Keratinocyte (primary cell): Measurements from ENCODE around the gene MVB12B. TPM values are rescaled to one million over a fixed set of nuclear protein-coding genes. Genes with fewer than 3 reads are reported as not detected.

Experiments
- DNase-seq: peaks from one replicate; pipeline ENCODE4 v3.0.0-alpha.2; 2011; ENCODE audit warnings: low read depth, missing footprints, low spot score
- FAIRE-seq: peaks from 2 replicates; lab custom pipeline; 2011; peaks lifted over from hg19 to GRCh38; lab: Jason Lieb, UNC
- H2AFZ ChIP-seq: 2 replicates; pipeline ENCODE4 v1.6.0; 2012; ENCODE audit warnings: low read length, control low read depth, inconsistent platforms; ENCODE audit not compliant: control insufficient read depth
- H3K27ac ChIP-seq: 2 replicates; pipeline ENCODE4 v1.5.1; 2011; ENCODE audit warnings: low read length; ENCODE audit not compliant: control insufficient read depth, insufficient read depth
- H3K27me3 ChIP-seq: 3 replicates; pipeline ENCODE4 v1.6.0; 2011; ENCODE audit warnings: low read length; ENCODE audit not compliant: control insufficient read depth, insufficient read depth; ENCODE audit errors: extremely low read depth
- H3K36me3 ChIP-seq, 2 experiments: 2 replicates in 1 of 2; 3 replicates in 1 of 2; pipeline ENCODE4 v1.5.1; 2011; ENCODE audit warnings: low read length in 2 of 2, mild to moderate bottlenecking in 1 of 2; ENCODE audit not compliant: control insufficient read depth in 2 of 2, insufficient read depth in 2 of 2; ENCODE audit errors: extremely low read depth in 1 of 2
- H3K4me1 ChIP-seq: 3 replicates; pipeline ENCODE4 v1.5.1; 2011; ENCODE audit warnings: low read length; ENCODE audit not compliant: control insufficient read depth, insufficient read depth; ENCODE audit errors: extremely low read depth
- H3K4me2 ChIP-seq: 3 replicates; pipeline ENCODE4 v1.6.0; 2011; ENCODE audit warnings: low read depth, low read length; ENCODE audit not compliant: control insufficient read depth, insufficient read depth; ENCODE audit errors: extremely low read depth
- H3K4me3 ChIP-seq, 3 experiments: fragments of 200-600 bp in 1 of 3; sonication (generic) in 1 of 3; 2 replicates in 2 of 3; 3 replicates in 1 of 3; pipeline ENCODE4 v1.5.1; 2011 to 2016; ENCODE audit warnings: low read length in 3 of 3, mild to moderate bottlenecking in 3 of 3, control low read depth in 2 of 3, inconsistent platforms in 1 of 3, low read depth in 1 of 3, mixed read lengths in 1 of 3, mixed run types in 1 of 3, moderate library complexity in 1 of 3; ENCODE audit not compliant: control insufficient read depth in 2 of 3, insufficient read depth in 2 of 3; ENCODE audit errors: extremely low read depth in 1 of 3
- H3K79me2 ChIP-seq: 2 replicates; pipeline ENCODE4 v1.6.0; 2012; ENCODE audit warnings: low read length; ENCODE audit not compliant: control insufficient read depth, insufficient read depth
- H3K9ac ChIP-seq: 3 replicates; pipeline ENCODE4 v1.6.0; 2011; ENCODE audit warnings: low read length; ENCODE audit not compliant: control insufficient read depth, insufficient read depth; ENCODE audit errors: extremely low read depth
- H3K9me1 ChIP-seq: 3 replicates; pipeline ENCODE4 v1.6.0; 2011; ENCODE audit warnings: low read length; ENCODE audit not compliant: control insufficient read depth, insufficient read depth; ENCODE audit errors: extremely low read depth
- H3K9me3 ChIP-seq: 2 replicates; pipeline ENCODE4 v1.5.1; 2012; ENCODE audit warnings: low read depth, low read length; ENCODE audit not compliant: control insufficient read depth
- H4K20me1 ChIP-seq: 3 replicates; pipeline ENCODE4 v1.6.0; 2011; ENCODE audit warnings: low read length; ENCODE audit not compliant: control insufficient read depth, insufficient read depth; ENCODE audit errors: extremely low read depth
- CTCF ChIP-seq, 3 experiments: IDR thresholded peaks in 1 of 3; conservative IDR thresholded peaks in 1 of 3; optimal IDR thresholded peaks in 1 of 3; 2 replicates in 2 of 3; 3 replicates in 1 of 3; pipeline versions ENCODE3 to v1.5.1; 2011; ENCODE audit warnings: low read length in 3 of 3, mild to moderate bottlenecking in 3 of 3, moderate library complexity in 2 of 3, control low read depth in 1 of 3, inconsistent platforms in 1 of 3; ENCODE audit not compliant: insufficient read depth in 2 of 3; ENCODE audit errors: extremely low read depth in 1 of 3
- EZH2 ChIP-seq: IDR thresholded peaks from one replicate; pipeline ENCODE4 v1.6.1; 2012; ENCODE audit warnings: inconsistent platforms, mild to moderate bottlenecking, low read length, moderate library complexity
- dilution Hi-C: fragments of 300-500 bp; cut with MboI; formaldehyde crosslinking; loops from one replicate; pipeline ENCODE4 v1.7.0; 2020; ENCODE audit warnings: low sequenced_read_pairs; ENCODE audit not compliant: extremely low pct_ligation_motif_present
- polyA plus RNA-seq, 5 experiments: library from polyadenylated mRNA; depleted of rRNA in 3 of 5; stranded (reverse) in 3 of 5; stranded (forward) in 1 of 5; unstranded in 1 of 5; fragments of >200 nt; gene quantifications; 1 replicate in 1 of 5; 2 replicates in 3 of 5; 3 replicates in 1 of 5; pipeline versions ENCODE4 v1.2.1 to v1.2.3, GENCODE V29; 2011 to 2012; ENCODE audit warnings: missing spikeins in 2 of 5, low read depth in 1 of 5, low replicate concordance in 1 of 5

The MVB12B gene
- polyA plus RNA-seq, 1 donor (not counting 4 experiments of a cell fraction or from before 2014, with no cell fraction given): 1.2 TPM

DNA sequence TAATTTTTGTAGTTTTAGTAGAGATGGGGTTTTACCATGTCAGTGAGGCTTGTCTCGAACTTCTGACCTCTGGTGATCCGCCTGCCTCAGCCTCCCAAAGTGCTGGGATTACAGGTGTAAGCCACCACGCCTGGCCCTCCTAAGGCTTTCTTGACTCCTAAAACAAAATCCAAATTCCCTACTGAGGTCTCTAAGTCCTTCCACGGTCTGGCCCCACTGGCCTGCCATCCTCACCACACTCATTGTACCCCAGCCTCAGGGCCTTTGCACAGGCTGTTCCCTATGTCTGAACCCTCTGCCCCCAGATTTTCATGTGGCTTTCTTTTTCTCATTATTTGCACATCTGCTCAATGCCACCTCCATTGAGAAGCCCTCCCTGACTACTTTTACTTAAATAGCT lies 34.7 kb upstream of the MVB12B start:
- H3K9me3 ChIP-seq: no peaks in the 10 kb centered on the region
- H2AFZ ChIP-seq: no peak overlapping the region
- H4K20me1 ChIP-seq: no peaks in the 10 kb centered on the region
- no peaks in the 10 kb centered on the region for H3K36me3 ChIP-seq
- H3K9me1 ChIP-seq: no peaks in the 10 kb centered on the region
- H3K9ac ChIP-seq: no peak overlapping the region
- FAIRE-seq: no peak
- H3K4me2 ChIP-seq: no peak overlapping the region
- DNase-seq: no peak
- no peak overlapping the region for H3K27ac ChIP-seq
- no peaks in the 10 kb centered on the region for H3K79me2 ChIP-seq
- TF ChIP-seq EZH2 (no peak), CTCF (optimal IDR thresholded peaks at IDR 0.05 in 1 of 3, IDR thresholded peaks at IDR 0.05 in 1 of 3, conservative IDR thresholded peaks at IDR 0.05 in 1 of 3; ENCODE audit: extremely low read depth in 1 of 3, insufficient read depth in 2 of 3, low read length in 3 of 3) (no peak)
- dilution Hi-C loops: no loop called here
- no peaks in the 10 kb centered on the region for H3K4me1 ChIP-seq
- no peaks in the 10 kb centered on the region for H3K27me3 ChIP-seq
- no peak overlapping the region for H3K4me3 ChIP-seq

GRCh38 chr9:126292736-126293521 lies 33.7 kb upstream of the MVB12B start:
- Histone ChIP-seq H3K36me3 (no peaks in the 10 kb centered on the region), H3K4me1 (no peaks in the 10 kb centered on the region), H3K4me3 (no peak overlapping the region), H3K27ac (no peak overlapping the region), H3K79me2 (no peaks in the 10 kb centered on the region), H4K20me1 (no peaks in the 10 kb centered on the region), H3K9me1 (no peaks in the 10 kb centered on the region), H3K9ac (no peak overlapping the region), H3K27me3 (no peaks in the 10 kb centered on the region), H3K4me2 (no peak overlapping the region), H3K9me3 (no peaks in the 10 kb centered on the region), H2AFZ (no peak overlapping the region)
- TF ChIP-seq EZH2 (no peak), CTCF (optimal IDR thresholded peaks at IDR 0.05 in 1 of 3, IDR thresholded peaks at IDR 0.05 in 1 of 3, conservative IDR thresholded peaks at IDR 0.05 in 1 of 3; ENCODE audit: extremely low read depth in 1 of 3, insufficient read depth in 2 of 3, low read length in 3 of 3) (no peak)
- no peak for FAIRE-seq
- dilution Hi-C loops: no loop called here
- no peak for DNase-seq
